ENCODE results near the gene ZDHHC7. TPM values are rescaled to one million over a fixed set of nuclear protein-coding genes. Genes with fewer than 3 reads are reported as not detected.

Gene ZDHHC7
- total RNA-seq, 4 donors from 2014 or later = 45.9 to 65.5 (median 54.3) TPM

DNA sequence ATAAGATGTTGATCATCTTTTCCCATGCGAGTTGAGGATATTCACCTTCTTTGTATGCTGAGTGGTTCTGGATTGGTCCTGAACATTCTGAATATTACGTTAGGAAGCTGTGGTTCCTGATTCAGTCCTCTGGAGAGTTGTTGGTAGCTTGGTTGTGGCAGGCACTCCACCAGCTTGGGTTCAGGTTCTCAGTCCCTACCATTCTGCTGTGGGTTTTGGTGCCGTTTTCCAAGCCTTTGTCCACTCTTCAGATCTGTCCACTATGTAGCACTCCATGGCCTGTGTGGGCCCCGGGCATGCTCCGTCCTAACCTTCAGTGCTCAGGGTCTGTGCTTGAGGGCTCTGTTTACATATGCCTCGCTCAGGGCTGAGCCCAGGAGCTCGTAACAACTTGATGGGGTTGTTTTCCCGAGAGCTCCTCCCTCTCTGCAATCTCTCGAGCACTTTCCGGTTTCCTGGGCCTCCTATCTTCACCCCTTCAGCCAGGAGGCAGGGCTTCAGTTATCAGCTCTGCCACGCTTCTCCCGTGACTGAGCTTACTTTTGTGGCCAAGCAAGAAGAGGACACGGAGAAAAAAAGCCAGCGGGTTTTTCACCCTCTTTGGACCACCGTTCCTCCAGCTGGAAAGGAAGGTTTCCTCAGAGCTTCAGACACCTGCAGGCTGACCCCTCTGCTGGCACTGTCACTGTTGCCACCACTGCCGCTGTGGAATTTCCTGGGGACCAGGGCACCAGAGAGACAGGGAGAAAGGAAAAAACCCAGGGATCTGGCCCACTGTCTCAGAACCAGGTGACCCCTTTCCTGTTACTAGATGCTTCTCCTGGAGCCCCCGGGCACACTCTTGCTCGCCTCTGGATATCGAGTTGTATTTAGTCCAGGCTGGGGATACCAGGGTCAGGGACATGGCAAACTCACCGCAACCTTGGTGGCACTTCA lies 35.9 kb upstream of the ZDHHC7 start:
- H3K27ac ChIP-seq = no peak overlapping the region
- H3K36me3 ChIP-seq = no peaks in the 10 kb centered on the region
- WGBS = 89% methylated on average over 20 of the region's 20 CpGs
- TF ChIP-seq POLR2AphosphoS5 (IDR thresholded peaks at IDR 0.05) (no peak), POLR2A (IDR thresholded peaks at IDR 0.05) (no peak), EP300 (IDR thresholded peaks at IDR 0.05) (no peak)
- TF ChIP-seq, protein P1, sequence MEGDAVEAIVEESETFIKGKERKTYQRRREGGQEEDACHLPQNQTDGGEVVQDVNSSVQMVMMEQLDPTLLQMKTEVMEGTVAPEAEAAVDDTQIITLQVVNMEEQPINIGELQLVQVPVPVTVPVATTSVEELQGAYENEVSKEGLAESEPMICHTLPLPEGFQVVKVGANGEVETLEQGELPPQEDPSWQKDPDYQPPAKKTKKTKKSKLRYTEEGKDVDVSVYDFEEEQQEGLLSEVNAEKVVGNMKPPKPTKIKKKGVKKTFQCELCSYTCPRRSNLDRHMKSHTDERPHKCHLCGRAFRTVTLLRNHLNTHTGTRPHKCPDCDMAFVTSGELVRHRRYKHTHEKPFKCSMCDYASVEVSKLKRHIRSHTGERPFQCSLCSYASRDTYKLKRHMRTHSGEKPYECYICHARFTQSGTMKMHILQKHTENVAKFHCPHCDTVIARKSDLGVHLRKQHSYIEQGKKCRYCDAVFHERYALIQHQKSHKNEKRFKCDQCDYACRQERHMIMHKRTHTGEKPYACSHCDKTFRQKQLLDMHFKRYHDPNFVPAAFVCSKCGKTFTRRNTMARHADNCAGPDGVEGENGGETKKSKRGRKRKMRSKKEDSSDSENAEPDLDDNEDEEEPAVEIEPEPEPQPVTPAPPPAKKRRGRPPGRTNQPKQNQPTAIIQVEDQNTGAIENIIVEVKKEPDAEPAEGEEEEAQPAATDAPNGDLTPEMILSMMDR (IDR thresholded peaks at IDR 0.05) = no peak
- no peak for DNase-seq (ENCODE audit: low spot score in 2 of 2)
- H3K9me3 ChIP-seq = no peaks in the 10 kb centered on the region
- H3K4me1 ChIP-seq = peaks cover 8% of the 10 kb centered on the region
- no peaks in the 10 kb centered on the region for H3K27me3 ChIP-seq
- no peak overlapping the region for H3K4me3 ChIP-seq

GRCh38 chr16:85046472-85046916 lies 35.2 kb upstream of the ZDHHC7 start:
- no peaks in the 10 kb centered on the region for H3K36me3 ChIP-seq
- no peaks in the 10 kb centered on the region for H3K9me3 ChIP-seq
- no peak overlapping the region for H3K4me3 ChIP-seq
- TF ChIP-seq POLR2A (IDR thresholded peaks at IDR 0.05) (no peak), POLR2AphosphoS5 (IDR thresholded peaks at IDR 0.05) (no peak), EP300 (IDR thresholded peaks at IDR 0.05) (no peak)
- TF ChIP-seq, protein P1 (IDR thresholded peaks at IDR 0.05) = no peak
- H3K4me1 ChIP-seq = peaks cover 8% of the 10 kb centered on the region
- whole genome bisulfite sequencing = 90% methylated on average over 8 of the region's 8 CpGs
- no peak for DNase-seq (ENCODE audit: low spot score in 2 of 2)
- H3K27ac ChIP-seq = no peak overlapping the region
- H3K27me3 ChIP-seq = no peaks in the 10 kb centered on the region

GRCh38 chr16:85045641-85046471 lies 34.5 kb upstream of the ZDHHC7 start:
- Histone ChIP-seq H3K4me1 (peaks cover 4% of the 10 kb centered on the region), H3K27ac (no peak overlapping the region), H3K27me3 (no peaks in the 10 kb centered on the region), H3K9me3 (no peaks in the 10 kb centered on the region), H3K4me3 (no peak overlapping the region), H3K36me3 (no peaks in the 10 kb centered on the region)
- 91% methylated on average over 16 of the region's 23 CpGs for WGBS
- no peak for DNase-seq (ENCODE audit: low spot score in 2 of 2)
- TF ChIP-seq EP300 (IDR thresholded peaks at IDR 0.05) (no peak), POLR2A (IDR thresholded peaks at IDR 0.05) (no peak), POLR2AphosphoS5 (IDR thresholded peaks at IDR 0.05) (no peak)
- TF ChIP-seq, protein P1 (IDR thresholded peaks at IDR 0.05) = no peak

GRCh38 chr16:85045077-85045476 lies 33.7 kb upstream of the ZDHHC7 start:
- no peaks in the 10 kb centered on the region for H3K9me3 ChIP-seq
- WGBS = 97% methylated on average over 5 of the region's 5 CpGs
- no peak for DNase-seq (ENCODE audit: low spot score in 2 of 2)
- no peaks in the 10 kb centered on the region for H3K27me3 ChIP-seq
- H3K27ac ChIP-seq = no peak overlapping the region
- TF ChIP-seq, protein P1 (IDR thresholded peaks at IDR 0.05) = no peak
- TF ChIP-seq POLR2AphosphoS5 (IDR thresholded peaks at IDR 0.05) (no peak), EP300 (IDR thresholded peaks at IDR 0.05) (no peak), POLR2A (IDR thresholded peaks at IDR 0.05) (no peak)
- H3K36me3 ChIP-seq = no peaks in the 10 kb centered on the region
- H3K4me1 ChIP-seq = no peaks in the 10 kb centered on the region
- no peak overlapping the region for H3K4me3 ChIP-seq

GRCh38 chr16:85042606-85043005 lies 31.3 kb upstream of the ZDHHC7 start:
- no peak for TF ChIP-seq POLR2A (IDR thresholded peaks at IDR 0.05)
- TF ChIP-seq, protein P1 (IDR thresholded peaks at IDR 0.05) = no peak
- Histone ChIP-seq H3K9me3 (no peaks in the 10 kb centered on the region), H3K27ac (no peak overlapping the region), H3K4me1 (no peaks in the 10 kb centered on the region), H3K27me3 (no peaks in the 10 kb centered on the region), H3K4me3 (no peak overlapping the region), H3K36me3 (no peaks in the 10 kb centered on the region)
- WGBS = 84% methylated on average over 6 of the region's 6 CpGs
- no peak for DNase-seq (ENCODE audit: low spot score in 2 of 2)

Data from suprapubic skin (tissue), 4 donors.